ENCODE data around the gene KIAA1958.
"Not testable (repeated sequence)": the region's sequence is repeated elsewhere in the genome, so short reads cannot be mapped to it uniquely, and the experiment has no call there.

KIAA1958 gene

GRCh38 chr9:112665347-112665746, 178.7 kb downstream of the KIAA1958 start:
- no peak for DNase-seq

- DNase-seq = no peak
These were observed 182.7 kb downstream of the KIAA1958 start for GRCh38 chr9:112669326-112669725.

- no peak for DNase-seq
These were observed 184.5 kb downstream of the KIAA1958 start for GRCh38 chr9:112670991-112671625.

GRCh38 chr9:112673221-112673620, 186.6 kb downstream of the KIAA1958 start:
- DNase-seq = not testable (repeated sequence)

- DNase-seq = no peak
These were observed 190.4 kb downstream of the KIAA1958 start for GRCh38 chr9:112677040-112677439.

GRCh38 chr9:112680731-112681402, 194.2 kb downstream of the KIAA1958 start:
- DNase-seq = no peak

GRCh38 chr9:112689161-112689740, 202.6 kb downstream of the KIAA1958 start:
- DNase-seq = no peak

GRCh38 chr9:112694706-112695555, 208.3 kb downstream of the KIAA1958 start:
- no peak for DNase-seq

GRCh38 chr9:112696461-112696860, 209.8 kb downstream of the KIAA1958 start:
- no peak for DNase-seq

GRCh38 chr9:112699230-112699629, 212.6 kb downstream of the KIAA1958 start:
- no peak for DNase-seq

- no peak for DNase-seq
These were observed 213.5 kb downstream of the KIAA1958 start for GRCh38 chr9:112700085-112700484.

GRCh38 chr9:112703304-112703703, 216.7 kb downstream of the KIAA1958 start:
- no peak for DNase-seq

- no peak for DNase-seq
These were observed 219.3 kb downstream of the KIAA1958 start for GRCh38 chr9:112705768-112706427.

- DNase-seq = no peak
These were observed 224.5 kb downstream of the KIAA1958 start for GRCh38 chr9:112711050-112711689.

GRCh38 chr9:112712678-112713077, 226.1 kb downstream of the KIAA1958 start:
- no peak for DNase-seq

GRCh38 chr9:112717661-112718331, 231.2 kb downstream of the KIAA1958 start, which contains the start of gene INIP:
Gene INIP, minus strand, starts transcription at chr9:112718117. Its CDS starts 1,632 bp downstream, at chr9:112716485.
- DNase-seq = peak; percentile 95
